ENCODE results near the gene GSTO1.
A peak's percentile ranks its signal among the peaks of the same experiment; 100 is the strongest.
"Not testable (repeated sequence)": the region's sequence is repeated elsewhere in the genome, so short reads cannot be mapped to it uniquely, and the experiment has no call there.

The GSTO1 gene

DNA sequence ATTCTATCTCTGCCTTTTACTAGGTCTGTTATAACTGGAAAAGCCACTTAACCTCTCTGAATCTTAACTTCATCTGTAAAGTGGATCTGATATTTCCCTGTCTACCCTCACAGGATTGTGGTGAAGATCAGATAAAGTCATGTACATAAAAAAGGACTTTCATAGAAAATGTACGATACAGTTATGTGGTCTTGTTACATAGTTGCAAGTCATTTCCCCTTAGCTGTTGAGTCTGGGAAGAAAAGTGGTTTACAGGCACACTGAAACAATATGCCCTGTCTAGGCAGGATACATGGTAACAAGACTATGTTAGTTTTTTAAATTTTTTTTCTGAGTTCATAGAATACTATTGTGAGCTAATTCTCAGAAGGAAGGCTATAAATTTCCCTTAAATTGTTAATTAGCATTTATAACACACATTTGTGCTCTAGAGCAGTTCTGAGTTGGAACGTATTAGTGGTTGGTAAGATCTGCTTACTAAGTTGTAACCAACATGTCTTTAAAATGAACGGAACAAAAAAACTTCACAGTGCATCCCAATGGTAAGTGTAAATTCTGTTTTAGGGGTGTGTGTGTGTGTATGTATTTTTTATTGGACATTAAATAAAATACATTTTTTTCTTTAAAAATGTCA lies 7.1 kb upstream of the GSTO1 start:
- no peak overlapping the region for H3K4me3 ChIP-seq
- peak overlapping the region in 2 of 21 experiments; percentile 6 to 17 for H3K27ac ChIP-seq

DNA sequence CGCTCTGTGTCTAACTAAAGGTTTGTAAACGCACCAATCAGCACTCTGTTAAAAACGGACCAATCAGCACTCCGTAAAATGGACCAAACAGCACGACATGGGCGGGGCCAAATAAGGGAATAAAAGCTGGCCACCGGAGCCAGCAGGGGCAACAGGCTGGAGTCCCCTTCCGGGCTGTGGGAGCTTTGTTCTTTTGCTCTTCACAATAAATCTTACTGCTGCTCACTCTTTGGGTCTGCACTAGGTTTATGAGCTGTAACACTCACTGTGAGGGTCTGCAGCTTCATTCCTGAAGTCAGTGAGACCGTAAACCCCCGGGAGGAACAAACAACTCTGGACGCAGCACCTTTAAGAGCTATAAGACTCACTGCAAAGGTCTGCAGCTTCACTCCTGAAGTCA lies 5.8 kb upstream of the GSTO1 start:
- H3K27ac ChIP-seq, H3K4me3 ChIP-seq: not testable (repeated sequence)

DNA sequence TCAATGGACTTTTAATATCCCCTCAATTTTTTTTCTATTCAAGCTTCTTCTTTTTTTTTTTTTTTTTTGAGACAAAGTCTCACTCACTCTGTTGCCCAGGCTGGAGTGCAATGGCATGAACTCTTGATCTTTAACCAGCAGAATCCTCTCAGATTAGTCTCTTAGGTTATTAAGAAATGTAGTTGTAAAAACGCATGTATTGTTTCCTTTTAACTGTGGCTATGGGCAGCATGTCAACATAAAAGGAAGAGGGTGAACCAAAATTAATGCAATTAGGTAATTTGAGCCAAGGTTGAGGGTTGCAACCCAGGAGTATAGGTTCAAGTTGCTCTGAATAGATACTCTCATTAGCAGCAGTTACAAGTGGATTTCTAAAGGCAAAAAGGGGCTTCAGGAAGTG lies 4.3 kb upstream of the GSTO1 start:
- Histone ChIP-seq H3K4me3 (no peak overlapping the region), H3K27ac (no peak overlapping the region)

DNA sequence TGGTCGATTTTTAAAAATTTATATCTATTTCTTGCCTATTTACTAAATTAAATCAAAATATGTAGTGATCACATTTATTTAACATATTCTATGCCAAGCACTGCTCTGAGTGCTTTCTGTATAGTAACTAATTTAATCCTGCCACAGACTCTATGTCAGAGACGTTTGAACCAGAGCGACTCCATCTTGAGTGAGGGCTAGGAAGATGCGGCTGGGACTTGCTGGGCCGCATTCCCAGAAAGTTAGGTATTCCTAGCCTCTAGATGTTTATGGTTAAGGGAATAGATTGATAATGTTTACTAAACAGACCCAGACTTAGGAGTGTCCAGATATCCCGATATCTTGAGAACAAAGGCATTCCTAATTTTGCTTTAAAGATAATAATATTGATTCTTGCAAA lies 3.2 kb upstream of the GSTO1 start:
- no peak overlapping the region for H3K4me3 ChIP-seq
- H3K27ac ChIP-seq: no peak overlapping the region

DNA sequence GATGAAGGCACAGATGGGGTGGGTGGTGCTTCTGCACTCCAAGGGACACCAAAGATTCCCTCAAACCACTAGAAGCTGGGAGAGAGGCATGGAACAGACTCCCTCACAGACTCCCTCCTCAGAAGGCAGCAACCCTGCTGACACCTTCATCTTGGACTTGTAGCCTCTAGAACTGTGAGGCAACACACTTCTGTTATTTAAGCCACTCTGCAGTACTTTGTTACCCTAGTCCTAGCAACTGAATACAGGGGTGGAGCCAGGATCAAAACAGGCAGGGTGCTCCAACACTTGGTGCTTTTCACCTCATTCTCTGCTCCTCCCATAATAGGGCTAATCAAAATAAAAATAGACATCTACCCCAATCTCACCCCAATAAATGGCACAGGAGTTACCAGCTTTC lies 2.3 kb upstream of the GSTO1 start:
- H3K27ac ChIP-seq: no peak overlapping the region

DNA sequence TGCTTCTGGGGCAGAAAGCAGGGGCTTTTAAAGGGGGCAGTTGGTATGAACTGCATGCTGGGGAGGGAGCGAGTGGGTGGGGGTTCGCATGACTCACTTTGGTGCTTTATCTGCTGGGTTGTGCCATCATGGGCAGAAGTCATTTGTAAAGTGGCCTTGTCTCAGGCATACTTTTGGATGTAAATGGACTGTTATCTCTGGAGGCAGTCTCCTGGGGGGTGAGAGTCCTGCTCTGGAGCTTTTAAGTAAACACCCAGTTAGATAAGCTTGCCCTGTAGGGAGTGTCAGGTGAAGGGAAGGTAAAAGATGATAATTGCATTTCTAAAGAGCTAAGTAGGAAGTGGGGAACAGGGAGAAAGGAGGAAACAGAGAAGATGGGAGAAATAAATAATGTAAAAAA lies 1.6 kb upstream of the GSTO1 start:
- Histone ChIP-seq H3K27ac (no peak overlapping the region), H3K4me3 (no peak overlapping the region)

More for the DNA sequence above, 2.3 kb upstream of the GSTO1 start:
- no peak overlapping the region for H3K4me3 ChIP-seq

DNA sequence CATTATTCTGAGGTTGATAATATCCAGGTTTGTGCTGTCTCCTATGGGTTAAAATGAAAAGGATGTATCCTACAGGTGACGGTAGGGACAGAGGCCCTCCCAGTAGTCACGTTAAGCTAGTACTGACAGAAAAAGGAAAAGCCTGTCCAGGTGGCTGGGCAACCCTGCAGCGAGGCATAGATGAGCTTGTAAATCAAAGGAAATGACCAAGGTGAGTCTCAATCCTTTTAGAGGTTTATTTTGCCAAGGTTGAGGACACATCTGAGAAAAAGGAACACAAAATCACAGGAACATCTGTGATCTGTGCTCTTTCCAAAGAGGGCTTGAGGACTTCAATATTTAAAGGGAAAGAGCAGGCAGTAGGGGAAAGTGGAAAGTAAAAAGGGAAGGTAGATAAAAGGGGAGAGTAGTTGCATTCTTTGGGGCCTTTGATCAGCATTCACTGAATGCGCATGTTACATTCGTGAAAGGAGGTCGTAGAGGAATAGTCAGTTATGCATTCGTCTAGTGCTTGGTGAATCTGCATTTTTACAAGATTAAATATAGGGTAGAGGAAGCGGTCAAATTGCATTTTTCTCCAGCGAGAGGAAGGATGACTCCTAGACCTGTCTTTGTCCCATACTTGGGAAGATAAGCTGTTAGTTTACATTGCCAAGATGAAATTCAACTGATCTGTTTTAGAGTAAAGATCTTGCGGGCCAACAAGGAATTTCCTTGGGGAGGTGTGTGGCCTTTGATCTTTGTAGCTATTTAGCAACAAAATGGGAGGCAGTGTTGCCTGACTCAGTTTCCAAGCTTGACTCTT lies 884 bp upstream of the GSTO1 start:
- H3K27ac ChIP-seq: peak overlapping the region in 19 of 21 experiments; percentile 93 to 99 (median 97)
- peak overlapping the region; percentile 72 to 99 (median 93) for H3K4me3 ChIP-seq

DNA sequence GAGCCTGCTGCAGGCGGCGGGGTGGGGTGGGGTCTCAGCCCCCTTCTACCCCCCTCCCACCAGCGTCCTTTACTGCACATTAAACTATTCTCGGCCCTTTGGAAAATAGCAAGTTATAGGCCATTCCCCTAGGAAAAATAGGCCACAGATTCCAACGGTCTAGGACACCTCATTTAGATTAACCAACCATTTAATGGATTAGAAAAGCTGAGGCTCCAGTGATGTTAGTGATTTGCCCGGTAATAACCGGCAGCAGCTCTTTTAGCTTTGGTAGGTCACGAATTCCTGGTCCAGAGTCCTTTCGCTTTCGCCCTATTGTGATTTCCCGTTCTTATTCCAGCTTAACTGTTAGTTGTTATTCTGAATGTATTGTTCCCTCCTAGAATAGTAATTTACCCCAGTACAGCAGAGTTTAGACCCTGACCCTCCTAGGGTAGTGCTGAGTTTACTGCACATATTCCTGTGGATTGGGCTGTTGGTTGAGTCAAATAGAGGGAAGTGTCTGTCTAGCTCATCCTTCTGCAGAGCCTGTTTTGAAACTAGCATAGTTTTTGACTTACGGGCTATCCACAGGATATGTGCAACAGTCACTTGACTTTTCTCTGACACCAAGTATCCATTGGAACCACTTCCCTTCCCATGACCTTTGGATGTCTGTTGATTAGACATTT lies 754 bp downstream of the GSTO1 start:
- Histone ChIP-seq H3K27ac (peak overlapping the region; percentile 93 to 99 (median 97)), H3K4me3 (peak overlapping the region; percentile 72 to 99 (median 93))

DNA sequence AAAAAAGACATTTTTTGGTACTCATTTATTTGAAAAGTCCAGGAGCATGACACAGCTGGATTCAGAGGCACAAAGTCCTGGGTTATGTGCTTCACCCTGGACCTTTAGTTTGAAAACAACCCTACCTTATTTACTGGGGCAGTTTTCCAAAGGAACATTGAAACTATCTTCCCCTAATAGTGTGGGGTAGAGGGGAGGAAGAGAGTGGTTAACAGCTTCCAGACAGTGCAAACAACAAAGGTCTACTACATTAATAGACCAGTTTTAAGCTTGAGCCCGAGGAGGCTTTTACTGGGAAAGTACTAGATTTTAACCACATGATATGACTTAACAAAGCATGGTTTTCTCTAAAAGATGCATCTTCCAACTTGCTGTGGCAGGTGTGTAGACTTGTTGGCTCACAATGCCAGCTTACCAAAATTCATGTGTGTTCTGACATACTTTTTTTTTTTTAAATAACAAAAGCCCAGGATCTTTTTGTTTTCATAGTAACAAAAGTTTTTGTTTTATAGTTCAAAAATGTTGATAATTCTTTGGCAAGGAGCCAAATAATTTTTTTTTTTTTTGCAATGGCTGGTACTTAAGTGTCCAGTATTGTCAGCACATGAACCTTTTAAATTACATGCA lies 1.8 kb downstream of the GSTO1 start:
- Histone ChIP-seq H3K27ac (peak overlapping the region in 19 of 21 experiments; percentile 7 to 99 (median 97)), H3K4me3 (peak overlapping the region in 3 of 7 experiments; percentile 86 to 94 (median 93))

DNA sequence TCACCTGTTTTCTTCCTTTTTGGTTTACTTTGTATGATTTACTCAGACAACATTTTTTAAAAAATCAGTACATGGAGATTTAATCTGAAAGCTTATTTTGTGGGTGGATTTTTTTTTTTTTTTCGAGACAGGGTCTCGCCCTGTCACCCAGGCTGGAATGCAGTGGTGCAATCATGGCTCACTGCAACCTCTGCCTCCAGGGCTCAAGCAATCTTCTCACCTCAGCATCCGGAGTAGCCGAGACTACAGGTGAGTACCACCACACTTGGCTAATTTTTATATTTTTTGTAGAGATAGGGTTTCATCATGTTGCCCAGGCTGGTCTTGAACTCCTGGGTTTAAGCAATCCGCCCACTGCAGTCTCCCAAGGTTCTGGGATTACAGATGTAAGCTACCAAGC lies 2.5 kb downstream of the GSTO1 start:
- peak overlapping the region in 1 of 7 experiments; percentile 4 for H3K4me3 ChIP-seq
- peak overlapping the region in 3 of 21 experiments; percentile 4 to 96 (median 96) for H3K27ac ChIP-seq

DNA sequence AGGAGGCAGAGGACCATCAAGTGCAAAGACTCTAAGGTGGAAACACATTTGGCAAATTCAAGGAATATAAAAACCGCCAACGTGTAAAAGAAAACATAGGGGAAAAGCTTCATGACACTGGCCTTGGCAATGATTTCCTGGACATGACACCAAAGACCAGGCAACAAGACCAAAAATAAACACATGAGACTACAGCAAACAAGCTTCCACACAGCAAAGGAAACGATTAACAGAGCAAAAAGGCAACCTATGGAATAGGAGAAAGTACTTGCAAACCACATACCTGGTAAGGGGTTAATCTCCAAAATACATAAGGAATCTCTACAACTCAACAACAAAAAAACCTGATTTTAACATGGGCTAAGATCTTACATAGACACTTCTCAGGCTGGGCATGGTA lies 3.5 kb downstream of the GSTO1 start:
- Histone ChIP-seq H3K27ac (peak overlapping the region in 1 of 21 experiments; percentile 49), H3K4me3 (no peak overlapping the region)

DNA sequence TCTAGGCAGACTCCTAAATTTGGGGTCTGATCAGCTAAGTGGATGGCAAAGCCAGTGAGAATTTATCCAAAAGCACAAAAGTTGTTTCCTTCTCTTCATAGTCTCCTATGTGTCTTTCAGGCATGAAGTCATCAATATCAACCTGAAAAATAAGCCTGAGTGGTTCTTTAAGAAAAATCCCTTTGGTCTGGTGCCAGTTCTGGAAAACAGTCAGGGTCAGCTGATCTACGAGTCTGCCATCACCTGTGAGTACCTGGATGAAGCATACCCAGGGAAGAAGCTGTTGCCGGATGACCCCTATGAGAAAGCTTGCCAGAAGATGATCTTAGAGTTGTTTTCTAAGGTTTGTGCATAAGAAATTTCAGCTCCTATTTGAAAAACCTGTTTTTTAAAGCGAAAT lies 4.8 kb downstream of the GSTO1 start:
- H3K4me3 ChIP-seq: no peak overlapping the region
- H3K27ac ChIP-seq: peak overlapping the region in 10 of 21 experiments; percentile 0 to 55 (median 26)

DNA sequence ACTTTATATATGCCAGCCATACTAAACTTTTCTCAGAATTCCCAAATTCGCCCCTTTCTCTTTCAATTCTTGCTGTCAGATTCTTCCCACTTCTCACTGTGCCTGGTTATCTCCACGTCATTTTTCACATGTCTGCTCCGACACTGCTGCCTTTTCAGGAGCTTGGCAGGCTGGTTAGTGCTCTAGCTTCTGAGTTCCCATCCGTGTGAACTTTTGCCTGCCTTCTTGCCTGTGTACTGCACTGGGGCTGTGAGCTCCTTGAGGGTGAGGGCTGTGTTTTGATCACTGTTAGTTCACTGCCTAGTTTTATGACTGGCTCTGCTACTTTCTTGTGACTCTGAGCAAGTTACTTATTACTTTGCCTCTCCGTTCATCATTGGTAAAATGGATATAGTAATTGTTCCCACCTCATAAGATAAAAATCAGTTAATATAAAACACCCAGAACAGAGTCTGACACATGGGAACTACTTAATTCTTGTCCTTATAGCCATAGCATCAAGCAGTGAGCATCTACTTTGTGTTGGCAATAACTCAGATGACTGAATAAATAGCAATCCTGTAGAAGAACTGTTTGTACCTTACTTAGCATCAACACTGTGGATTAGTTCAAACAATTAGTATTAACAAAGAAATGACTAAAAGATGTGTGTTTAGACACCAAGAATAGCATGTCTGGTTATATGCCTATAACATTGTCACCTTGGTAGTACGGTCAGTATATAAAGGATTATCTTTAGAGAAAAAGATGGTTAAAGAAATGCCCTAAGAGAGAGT lies 5.5 kb downstream of the GSTO1 start:
- Histone ChIP-seq H3K4me3 (no peak overlapping the region), H3K27ac (peak overlapping the region in 14 of 21 experiments; percentile 0 to 57 (median 24))

DNA sequence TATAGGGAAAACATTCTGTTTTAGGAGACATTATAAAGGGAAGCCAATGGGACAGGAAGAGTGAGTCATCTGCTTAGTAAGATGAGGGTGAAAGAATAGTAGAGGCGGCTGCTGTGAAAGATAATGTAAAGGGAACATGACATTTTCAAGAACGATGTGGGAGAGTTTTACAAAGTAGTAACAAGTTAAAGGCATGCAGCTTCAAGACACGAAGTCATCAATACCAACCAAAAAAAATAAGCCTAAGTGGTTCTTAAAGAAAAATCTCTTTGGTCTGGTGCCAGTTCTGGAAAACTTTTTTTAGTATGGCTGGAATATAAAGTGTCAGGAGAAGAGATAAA lies 6.1 kb downstream of the GSTO1 start:
- H3K4me3 ChIP-seq: no peak overlapping the region
- peak overlapping the region in 11 of 21 experiments; percentile 7 to 57 (median 49) for H3K27ac ChIP-seq

DNA sequence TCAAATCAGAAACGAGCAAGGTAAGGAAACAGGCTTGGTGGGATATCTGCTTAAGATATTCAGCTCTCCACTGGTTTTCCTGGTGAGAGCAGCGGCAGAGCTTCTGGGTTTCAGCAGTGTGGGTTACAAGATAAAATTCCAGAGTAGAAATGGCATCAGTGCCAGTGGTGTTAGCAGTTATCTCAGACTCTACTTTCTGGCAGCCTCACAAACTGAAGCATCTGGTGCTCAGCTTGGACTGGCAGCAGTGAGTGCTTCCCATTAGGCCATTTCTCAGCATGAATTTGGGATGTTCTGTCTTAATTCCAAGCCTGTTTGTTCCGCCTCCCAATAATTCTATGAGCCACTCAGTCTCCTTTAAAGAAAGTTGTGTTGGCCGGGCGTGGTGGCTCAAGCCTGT lies 7.4 kb downstream of the GSTO1 start:
- Histone ChIP-seq H3K4me3 (no peak overlapping the region), H3K27ac (peak overlapping the region in 1 of 21 experiments; percentile 55)

DNA sequence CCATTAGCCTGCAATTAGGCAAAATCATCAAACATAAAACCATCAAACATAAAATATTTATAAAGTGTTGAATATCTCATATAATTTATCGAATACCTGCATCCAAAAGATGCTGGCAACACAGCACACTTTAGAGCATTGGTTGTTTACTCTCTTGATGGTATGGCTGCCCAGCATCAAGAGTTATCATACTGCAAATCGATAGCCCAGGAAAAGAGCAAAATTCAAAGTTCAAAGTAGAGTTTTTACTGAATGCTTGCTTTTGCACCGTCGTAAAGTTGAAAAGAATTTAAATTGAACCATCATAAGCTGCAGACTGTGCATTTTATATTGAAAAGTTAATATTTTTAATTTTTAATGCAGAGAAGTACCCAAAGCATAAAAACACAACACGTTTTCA lies 10.1 kb downstream of the GSTO1 start:
- no peak overlapping the region for H3K4me3 ChIP-seq

DNA sequence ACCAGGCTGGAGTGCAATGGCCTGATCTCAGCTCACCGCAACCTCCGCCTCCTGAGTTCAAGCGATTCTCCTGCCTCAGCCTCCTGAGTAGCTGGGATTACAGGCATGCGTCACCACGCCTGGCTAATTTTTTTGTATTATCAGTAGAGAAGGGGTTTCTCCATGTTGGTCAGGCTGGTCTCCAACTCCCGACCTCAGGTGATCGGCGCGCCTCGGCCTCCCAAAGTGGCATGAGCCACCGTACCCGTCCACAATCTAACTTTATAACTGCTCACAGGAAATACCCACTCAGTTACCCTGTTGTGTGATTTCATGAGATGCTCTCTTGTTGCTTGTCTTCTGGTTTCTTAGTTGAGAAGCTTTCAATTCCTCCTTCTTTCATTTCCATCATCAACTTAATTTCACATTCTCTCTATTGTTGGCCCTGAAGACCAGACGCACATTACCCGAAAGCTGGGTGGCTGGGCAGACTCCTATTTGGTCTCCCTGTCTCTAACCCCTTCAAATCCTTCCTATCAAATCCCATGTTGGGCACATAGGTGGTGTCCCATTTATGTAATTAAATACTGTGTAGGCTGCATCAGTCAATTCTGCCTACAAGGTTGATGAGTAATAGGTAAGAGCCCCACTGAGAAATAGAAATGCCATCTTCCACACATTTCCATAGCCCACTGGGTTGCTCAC lies 13.2 kb downstream of the GSTO1 start:
- Histone ChIP-seq H3K27ac (peak overlapping the region in 19 of 21 experiments; percentile 79 to 95 (median 88)), H3K4me3 (peak overlapping the region; percentile 64 to 89 (median 78))

More for the DNA sequence above, 10.1 kb downstream of the GSTO1 start:
- H3K27ac ChIP-seq: no peak overlapping the region

DNA sequence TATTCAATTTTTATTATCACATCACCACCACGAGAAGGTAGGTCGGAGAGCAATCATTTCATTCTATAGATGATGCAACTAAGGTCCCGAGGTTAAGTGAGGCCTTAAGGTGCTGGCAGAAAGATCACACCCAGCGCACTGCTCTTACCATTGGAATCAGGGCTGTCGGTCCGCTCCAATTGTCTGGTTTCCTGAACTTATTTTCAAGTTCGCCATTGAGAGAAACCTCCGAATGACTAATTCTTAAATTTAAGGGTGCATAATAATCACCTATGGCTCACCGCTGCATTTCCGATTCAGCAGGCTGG lies 13.7 kb downstream of the GSTO1 start:
- peak overlapping the region; percentile 54 to 95 (median 88) for H3K27ac ChIP-seq
- H3K4me3 ChIP-seq: peak overlapping the region; percentile 64 to 89 (median 78)

All from skin epidermis (tissue), 12 donors.